C1 segment of cervical spinal cord (tissue), 14 donors: Measurements from ENCODE around the gene SDK2.
"Not testable (repeated sequence)": the region's sequence is repeated elsewhere in the genome, so short reads cannot be mapped to it uniquely, and the experiment has no call there.

ENCODE experiments used
- DNase-seq, 14 donors: peaks; one replicate each; lab custom pipeline; 2025; lab: John Stamatoyannopoulos, UW

Gene SDK2

DNA sequence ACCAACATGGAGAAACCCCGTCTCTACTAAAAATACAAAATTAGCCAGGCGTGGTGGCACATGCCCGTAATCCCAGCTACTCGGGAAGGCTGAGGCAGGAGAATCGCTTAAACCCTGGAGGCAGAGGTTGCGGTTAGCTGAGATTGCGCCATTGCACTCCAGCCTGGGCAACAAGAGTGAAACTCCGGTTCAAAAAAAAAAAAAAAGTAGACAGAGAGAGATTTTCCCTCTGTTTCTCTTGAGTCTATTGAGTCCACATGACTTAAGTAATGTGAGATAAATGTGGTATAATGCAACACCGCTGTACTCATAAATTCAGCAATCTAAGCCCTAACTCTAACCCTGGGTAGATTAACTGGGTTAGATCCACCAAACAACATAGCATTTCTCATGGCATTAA is 310.8 kb downstream of the SDK2 start:
- not testable (repeated sequence) for DNase-seq

DNA sequence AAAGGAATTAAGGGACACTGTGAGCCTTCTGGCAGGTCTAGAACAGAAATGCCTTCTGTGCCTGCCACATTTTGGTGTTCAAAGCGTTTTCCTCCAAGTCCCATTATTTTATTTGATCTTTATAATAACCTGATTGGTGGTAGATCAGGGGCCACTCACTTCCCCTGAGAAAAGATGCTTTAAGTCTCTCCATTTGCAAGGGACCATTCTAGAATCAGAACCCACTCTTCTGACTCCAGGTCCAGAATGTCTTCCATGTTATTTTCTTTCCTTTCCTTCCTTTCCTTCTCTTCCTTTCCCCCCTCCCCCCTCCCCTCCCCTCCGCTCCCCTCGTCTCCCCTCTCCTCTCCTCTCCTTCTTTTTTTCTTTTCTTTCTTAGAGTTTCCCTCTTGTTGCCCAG is 313.2 kb downstream of the SDK2 start:
- no peak for DNase-seq

DNA sequence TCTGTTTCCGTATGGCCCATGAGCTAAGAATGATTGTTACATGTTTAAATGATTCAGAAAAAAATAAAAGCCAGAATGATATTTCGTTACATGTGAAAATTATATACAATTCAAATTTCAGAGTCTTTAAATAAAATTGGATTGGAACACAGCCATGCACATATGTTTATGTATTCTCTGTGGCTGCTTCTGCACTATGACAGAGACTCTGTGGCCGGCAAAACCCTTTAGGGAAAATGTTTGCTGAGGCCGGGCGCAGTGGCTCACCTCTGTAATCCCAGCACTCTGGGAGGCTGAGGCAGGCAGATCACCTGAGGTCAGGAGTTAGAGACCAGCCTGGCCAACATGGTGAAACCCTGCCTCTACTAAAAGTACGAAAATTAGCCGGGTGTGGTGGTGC is 316.6 kb downstream of the SDK2 start:
- no peak for DNase-seq

DNA sequence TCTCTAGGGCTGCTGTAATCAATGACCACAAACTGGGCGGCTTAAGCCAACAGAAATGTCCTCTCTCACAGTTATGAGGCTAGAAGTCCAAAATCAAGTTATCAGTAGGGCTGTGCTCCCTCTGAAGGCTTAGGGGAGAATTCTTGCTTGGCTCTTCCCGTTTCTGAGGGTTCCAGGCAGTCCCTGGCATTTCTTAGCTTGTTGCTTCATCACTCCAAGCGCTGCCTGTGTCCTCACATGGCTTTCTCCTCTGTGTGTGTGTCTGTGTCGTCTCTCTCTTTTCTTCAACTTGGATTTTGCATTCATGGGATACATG is 318.8 kb downstream of the SDK2 start:
- DNase-seq: peak in 2 of 14 donors; percentile 25 to 46

DNA sequence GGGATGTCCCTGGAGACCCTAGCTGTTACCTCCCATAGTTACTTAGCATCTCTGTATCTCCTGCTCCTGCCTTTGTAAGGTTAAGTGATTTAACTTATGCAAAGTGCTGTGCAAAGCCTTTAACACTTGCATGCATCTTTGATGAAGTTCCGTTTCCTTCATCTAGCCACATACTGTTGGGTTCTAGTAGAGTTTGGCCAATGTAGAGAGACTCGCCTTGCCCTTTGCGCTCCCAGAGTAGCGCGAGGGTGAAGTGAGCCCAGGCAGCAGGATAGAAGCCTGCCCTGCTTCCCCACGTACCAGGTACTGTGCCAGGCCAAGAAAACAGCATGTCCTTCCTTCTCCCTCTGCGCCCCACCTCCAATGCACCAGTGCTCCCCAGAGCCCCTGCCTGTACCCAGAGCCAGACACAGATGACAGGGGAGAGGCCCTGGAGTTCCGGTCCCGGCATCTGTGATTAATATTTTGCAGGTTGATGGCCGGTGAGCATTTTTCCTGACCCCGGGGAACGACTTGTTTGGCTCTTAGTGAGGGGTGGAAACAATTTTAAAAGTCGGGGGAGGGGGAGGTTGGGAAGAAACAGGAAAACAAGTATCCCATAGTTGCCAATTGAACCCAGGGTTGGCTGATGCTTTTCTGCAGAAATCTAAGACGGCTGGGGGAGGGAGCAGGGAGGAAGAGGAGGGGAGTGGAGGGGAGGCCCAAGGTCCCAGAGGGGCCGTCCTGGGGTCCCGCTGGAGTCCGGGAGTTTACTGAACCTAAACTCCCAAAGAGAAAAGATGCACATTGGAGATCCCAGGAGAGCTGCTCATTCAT is 319.3 kb downstream of the SDK2 start:
- DNase-seq: no peak

DNA sequence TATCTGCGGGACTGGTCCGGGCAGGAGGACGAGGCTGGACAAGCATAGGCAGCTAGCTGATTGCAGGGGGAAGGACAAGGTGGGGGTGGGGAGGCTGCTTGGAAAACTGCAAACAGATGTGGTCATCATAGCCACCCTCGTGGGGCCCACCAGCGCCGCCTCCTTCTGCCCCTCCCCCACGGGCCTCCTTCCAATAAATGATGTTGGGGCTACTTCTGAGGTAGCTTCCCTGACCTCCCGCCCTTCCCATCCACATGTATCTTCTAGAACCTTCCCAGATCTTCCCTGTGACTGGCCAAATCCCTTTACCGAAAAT is 320.1 kb downstream of the SDK2 start:
- DNase-seq: no peak

DNA sequence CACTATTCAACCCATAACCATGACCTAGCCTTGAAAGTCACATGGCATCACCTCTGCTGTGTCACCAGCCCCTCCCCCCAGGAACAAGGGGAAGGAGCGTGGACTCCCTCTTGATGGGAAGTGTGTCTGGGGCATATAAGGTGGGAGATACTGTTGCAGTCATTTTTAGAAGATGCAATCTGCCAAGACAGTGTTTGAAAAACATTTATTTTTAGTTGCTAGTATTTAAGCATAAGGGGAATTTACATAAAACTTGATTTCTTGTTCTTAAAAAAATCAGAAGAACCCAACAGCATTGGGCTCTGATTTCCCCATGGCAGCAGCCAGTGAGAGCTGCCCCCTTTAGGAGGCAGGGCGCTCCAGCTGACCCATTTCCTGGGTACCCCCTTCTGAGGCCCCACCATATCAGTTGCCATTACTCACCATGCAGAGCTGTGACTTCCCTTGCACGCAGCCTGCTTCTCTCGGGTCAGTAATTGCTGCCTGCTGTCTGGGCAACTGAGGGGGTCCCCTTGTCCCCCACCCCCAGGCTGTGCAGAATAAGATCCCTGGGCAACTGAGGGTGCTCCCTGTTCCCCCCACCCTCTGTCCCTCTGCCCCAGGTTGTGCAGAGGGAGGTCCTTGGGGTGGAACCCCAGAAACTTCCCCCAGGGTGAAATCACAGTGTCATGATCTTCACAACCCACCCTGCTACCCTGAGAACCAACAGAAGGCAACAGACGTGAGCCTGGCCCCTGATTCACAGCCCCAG is 320.7 kb downstream of the SDK2 start:
- DNase-seq: no peak

DNA sequence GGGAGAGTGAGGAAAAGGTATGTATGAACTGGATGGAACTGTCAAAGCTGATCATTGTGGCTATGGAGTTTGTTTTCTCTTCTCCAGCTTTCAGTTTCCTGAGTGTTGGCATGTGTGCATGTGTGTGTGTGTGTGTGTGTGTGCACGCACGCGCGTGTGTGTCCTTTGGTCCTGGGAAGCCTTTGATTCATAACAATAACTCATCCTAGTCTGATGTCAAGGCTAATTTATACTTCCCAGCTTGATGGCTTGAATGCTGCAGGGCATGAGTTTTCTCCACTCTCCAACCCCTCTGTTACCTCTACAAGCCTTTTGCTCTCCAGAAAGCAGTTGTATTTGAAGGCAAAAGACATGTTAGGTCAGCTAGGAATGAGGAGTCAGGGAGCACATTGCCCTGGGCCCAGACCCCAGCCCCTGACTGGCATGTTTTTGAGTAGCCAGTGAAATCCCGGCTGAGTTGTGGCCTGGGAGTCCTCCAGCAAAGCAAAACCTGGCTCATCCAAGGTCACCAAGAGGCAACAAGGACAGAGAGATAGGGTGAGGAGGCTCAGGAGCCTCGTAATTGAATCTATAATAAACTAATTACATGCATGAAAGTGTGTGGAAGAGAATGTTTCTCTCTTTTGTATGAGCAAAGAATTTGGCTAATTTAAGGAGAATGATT is 323.5 kb downstream of the SDK2 start:
- no peak for DNase-seq

DNA sequence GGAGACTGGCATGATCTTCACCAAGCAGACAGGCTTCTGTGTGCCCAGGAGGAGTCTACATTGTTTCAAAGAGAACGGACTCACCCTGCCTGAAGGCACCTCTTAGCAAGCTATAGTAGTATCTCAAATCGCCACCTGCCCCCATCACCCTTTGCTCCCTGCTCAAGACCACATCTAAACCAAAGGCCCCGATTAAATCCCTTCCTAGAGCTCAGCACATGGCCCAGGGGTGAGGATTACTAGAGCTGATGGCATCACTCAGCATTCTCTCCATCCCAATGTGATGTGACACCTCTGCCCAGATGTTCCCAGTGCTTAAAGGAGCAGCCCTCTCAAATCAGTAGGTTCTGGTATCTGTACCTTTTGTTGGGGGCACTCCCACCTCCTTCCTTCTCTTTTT is 324.5 kb downstream of the SDK2 start:
- no peak for DNase-seq

DNA sequence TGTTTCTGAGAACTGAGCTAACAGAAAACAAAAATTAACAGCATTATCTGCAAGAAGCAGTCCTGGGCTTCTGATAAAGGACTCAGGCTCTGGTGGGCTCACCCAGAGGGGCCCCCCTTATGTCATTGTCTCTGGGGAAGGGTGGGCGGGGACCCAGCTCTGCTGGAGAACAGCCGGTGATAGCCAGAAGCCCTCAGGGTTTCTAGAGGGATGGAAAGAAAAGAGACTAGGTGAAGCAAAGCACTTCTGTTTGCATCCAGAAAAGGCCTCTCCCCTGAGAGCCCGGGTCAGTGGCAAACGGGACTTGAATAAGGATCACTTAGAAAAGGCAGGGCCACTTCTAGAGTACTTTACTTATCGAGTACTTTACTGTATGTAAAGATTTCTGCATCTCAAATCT is 325.4 kb downstream of the SDK2 start:
- no peak for DNase-seq

DNA sequence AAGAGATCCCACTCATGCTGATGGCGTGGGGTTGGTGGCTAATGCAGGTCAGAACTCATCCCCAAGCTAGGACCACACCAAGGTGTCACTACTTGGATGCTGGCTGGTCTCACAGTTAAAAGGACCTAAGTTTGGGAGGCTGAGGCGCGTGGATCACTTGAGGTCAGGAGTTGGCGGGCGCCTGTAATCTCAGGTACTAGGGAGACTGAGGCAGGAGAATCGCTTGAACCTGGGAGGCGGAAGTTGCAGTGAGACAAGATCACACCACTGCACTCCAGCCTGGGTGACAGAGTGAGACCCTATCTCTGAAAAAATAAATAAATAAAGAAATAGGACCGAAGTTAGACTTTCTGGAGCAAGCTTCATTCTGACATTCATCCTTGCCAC is 325.8 kb downstream of the SDK2 start:
- no peak for DNase-seq

DNA sequence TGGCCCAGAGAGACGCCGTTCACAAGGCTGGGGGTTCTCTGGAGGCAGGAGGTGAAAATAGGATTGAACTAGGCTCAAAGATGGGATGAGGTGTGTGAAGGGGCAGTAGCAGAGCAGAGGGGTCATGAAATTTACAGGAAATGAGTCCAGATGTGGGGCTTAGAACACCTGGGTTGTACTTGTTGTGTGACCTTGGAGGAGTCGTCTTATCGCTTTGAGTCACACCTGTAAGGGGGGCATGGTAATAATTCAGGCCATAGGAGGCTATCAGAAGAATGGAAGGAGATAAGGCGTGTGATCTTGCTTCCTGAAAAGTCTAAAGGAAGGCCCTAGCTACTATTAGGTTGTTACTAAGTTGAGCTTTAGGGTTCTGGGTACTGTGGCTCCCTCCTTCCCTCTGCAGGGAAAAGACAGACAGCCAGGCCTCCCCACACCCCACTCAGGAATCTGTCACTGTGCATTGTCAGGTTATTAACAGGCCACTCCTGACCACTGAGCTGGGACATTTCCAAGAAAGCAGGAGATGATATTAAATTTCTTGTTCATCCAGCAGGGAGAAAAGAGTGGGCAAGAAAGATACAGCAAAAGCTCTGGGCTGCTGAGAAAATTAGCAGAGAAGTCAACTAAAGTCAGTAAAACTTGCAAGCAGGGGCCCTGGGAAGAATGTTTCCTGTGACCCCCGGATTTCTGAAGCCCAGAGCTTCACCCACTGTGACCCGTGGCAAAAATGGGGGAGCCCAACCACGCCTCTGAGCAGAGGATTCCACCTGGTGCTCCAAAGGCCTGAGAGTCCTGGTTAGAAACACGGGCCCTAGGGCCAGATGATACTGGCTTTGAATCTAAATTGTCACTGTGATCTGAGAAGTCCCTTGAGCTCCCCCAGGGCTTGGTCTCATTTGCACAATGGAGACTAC is 326.5 kb downstream of the SDK2 start:
- DNase-seq: no peak

DNA sequence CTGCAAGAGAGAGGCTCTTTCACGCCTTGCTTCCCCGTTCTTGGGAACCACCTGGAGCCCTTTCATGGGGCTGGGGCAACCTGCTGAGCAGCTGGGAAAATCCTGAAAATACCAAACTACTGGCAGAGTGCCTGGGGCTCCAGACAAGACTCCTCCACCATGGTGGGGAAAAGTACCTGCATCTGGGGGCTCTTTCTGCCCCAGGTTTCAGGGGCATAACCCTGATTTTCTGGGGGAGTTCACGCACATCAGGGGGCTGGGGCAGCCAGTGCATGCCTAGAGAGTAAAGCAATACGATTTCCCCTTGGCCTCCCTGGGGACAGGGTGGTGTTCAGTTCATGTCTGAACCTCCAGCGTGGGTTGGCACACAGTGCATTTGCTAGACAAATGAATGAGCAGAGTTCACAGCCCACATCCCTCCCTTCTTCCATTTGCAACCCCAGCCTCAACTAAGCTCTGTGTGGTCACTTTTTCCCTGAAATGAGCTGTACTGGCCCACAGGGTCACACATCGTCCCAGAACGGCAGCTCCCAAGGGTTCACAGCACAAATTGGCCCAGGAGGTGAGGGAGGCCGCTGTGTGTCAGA is 327.2 kb downstream of the SDK2 start:
- DNase-seq: no peak

DNA sequence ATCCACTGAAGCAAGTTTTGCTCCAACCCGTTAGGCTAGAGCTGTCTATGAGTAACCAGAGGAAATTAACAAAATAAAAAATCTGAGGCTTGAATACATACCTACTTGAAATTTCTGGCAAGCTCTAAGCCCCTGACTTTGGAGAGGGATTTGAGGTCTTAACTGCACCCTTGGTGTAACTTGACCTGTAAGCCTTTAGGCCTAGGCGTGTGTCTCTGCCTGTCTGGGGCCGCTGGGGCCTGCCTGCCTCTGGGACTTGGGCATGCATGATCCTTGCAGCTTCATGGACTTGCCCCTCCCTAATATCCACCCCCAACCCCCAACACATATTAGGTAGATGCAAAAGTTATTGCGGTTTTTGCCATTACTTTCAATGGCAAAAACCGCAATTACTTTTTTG is 328.8 kb downstream of the SDK2 start:
- DNase-seq: no peak

DNA sequence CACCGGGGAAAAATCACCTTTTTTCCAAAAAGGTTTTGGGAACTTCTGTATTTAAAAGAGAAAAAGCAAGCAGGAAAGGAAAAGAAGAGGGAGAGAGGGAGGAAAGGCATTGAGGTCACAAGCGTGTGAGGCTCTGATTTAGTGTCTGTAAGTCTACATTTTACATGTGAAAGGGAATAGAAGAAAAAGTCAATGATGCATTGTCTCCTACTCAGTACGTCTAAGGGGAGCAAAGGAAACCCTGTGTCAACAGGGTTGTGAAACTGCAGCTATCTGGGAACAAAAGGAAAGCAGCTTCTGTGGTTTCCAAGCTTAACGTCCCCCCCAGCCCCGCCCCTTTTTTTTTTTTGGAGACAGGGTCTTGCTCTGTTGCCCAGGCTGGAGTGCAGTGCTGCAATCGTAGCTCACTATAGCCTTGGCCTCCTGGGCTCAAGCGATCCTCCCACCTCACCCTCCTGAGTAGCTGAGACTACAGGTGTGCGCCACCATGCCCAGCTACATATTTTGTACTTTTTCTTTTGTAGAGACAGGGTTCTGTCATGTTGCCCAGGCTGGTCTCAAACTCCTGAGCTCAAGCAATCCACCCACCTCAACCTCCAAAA is 330.6 kb downstream of the SDK2 start:
- DNase-seq: no peak

DNA sequence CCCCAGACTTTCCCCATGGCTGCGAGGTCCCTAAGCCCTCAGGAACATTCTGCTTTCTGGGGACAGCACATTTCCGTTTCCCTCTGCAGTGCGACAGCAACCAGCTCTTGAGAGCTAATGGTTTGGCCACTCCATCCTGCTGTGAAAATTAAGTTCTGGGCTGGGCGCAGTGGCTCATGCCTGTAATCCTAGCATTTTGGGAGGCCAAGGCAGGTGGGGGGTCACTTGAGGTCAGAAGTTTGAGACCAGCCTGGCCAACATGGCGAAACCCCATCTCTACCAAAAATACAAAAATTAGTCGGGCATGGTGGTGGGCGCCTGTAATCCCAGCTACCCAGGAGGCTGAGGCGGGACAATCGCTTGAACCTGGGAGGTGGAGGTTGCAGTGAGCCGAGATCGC is 331.4 kb downstream of the SDK2 start:
- not testable (repeated sequence) for DNase-seq

DNA sequence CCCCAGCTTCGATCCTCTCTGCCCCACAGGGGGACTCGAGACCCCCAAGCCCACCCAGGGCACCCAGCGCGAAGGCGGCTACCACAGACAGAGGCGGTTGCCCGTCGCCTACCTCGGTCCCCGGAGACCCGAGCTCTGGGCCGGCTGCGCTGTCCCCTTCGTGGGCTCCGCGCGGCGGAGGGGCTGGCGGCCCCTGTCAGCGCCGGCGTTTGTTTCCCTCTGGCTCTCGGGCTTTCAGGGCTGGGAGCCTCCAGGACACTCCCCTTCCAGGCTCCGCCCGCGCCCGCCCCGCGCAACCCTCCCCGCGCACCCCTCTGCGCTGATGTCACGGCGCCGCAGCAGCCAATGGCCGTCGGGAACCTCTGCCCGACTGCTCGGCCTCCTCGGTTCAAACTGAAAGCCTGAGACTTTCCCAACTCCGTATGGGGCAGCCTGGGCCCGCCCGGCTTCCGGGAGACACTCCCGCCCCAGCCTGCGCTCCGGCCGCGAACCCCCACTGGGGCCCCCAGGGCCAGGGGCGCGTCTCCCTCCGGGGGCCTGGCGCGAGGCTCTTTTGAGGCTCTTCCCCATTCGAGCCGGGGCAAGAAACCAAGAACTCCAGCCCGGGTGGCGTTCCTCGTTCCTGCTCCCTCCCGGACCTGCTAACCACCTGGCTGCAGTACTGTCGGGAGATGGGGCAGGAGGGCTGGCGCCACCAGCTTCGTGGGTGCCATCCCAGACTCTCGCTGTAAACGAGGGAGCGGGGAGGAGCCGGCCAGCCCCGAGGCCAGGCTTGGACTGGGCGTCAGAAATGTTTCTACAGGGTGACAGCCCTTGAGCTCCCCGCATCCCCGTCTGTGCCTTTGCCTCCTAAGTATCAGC is 332.2 kb downstream of the SDK2 start, which contains the start of gene CDC42EP4:
Gene CDC42EP4 (minus strand): TSS at position 221 of the 861 bp plus-strand sequence. CDS start 25,501 bp downstream, outside the sequence.
- peak; percentile 69 to 95 (median 90) for DNase-seq

DNA sequence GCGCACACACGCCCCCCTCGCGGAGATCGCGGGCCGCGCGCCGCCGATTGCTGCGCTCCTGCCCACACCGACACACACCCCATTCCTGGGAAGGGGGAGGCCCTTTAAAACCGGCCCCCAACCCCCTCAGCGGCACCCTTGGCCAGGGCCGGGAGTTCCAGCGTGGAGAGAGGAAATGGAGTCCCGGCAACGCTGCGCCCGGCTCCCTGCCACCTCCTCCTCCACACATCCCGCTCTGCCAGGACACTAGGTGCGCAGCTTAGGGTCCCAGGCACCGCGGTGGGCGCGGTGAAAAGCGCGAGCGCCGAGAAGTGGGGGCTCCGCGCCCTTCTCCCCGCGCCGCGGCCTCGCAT is 332.8 kb downstream of the SDK2 start:
- DNase-seq: no peak

DNA sequence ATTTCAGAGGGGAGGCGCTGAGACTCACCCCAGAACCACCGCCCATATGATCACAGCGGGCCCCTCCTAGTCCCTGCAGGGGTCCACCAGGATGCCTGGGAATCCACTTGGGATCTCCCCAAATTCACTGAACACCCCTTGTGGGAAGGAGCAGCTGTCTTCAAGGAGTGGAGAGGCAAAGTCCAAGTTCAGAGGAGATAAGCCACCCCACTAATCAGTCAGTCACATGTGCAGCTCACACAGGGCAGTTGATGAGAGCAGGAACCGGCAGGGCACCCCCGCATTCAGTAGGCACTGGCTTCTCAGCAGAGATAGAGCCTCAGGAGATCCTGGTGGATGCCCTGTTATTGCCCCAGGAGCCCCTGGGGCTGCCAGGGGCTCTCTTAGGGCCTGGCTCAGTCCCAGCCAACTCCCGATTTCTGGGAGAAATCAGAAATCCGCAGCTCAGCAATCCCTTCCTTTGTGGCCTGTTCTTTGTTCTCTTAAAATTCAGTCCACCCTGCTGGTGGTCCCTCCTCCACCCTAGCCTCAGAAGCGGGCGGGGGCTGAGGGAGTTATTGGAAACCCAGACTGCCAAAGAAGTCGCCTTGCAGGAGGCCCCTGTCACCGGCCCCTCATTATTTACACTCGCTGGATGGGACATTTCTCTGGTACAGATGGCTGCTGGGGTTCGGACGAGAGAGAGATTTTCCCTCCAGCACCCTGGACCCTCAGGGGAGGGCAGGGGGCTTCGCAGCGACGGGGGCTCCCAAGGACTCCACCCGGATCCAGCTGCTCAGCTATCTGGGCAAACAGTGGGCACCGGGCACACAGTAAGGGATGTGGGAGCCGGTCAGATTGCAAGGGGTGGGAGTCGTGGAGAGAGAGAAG is 334.3 kb downstream of the SDK2 start:
- DNase-seq: peak in 4 of 14 donors; percentile 22 to 60 (median 40)
